NCI-H1048 (cell line): ENCODE measurements around the gene CASP1.
"Not testable (repeated sequence)": the region's sequence is repeated elsewhere in the genome, so short reads cannot be mapped to it uniquely, and the experiment has no call there.

Experiments
- DNase-seq: peaks from one replicate; lab custom pipeline; 2025; lab: John Stamatoyannopoulos, UW

CASP1 gene

DNA sequence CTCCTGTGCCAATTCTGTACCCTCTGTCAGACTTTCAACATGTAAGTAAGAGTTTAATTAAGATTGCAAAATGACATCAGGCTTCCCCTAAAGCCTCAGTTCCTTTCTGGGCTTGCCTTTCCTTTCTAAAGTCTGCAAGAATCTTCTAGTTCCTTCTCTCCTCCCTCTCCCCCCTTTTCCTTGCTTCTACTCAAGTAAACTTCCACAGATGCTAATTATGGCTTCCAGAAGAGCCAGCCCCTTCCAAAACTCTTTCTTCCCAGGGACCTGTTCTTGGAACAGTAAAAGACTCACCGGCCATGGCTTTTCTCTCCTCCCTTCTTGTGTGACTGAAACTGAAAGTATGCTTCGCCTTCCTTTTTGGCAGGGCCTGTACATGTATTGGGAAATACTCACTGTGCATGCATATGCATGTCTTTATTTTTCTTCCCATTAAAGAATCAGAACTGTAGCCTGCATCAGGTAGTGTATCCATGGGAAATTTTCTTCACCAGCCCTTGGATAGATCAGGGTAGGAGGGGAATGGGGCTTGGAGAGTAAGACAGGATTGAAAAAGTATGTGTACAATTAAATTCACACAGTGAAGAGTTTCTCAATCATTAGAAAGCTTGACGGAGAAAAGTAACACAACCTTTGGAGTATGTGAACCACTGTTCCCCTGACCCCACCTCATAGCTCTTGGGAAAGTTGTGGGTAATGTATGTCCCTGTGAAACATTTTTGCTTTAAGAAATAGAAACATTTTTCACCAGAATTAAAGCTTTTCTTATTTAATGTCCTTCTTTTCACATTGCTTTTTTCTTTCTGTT is at the start of gene CASP1:
CASP1 (minus strand) TSS at position 332 of the 808 bp plus-strand sequence; CDS start at position 301, 31 bp downstream.
- DNase-seq = no peak

DNA sequence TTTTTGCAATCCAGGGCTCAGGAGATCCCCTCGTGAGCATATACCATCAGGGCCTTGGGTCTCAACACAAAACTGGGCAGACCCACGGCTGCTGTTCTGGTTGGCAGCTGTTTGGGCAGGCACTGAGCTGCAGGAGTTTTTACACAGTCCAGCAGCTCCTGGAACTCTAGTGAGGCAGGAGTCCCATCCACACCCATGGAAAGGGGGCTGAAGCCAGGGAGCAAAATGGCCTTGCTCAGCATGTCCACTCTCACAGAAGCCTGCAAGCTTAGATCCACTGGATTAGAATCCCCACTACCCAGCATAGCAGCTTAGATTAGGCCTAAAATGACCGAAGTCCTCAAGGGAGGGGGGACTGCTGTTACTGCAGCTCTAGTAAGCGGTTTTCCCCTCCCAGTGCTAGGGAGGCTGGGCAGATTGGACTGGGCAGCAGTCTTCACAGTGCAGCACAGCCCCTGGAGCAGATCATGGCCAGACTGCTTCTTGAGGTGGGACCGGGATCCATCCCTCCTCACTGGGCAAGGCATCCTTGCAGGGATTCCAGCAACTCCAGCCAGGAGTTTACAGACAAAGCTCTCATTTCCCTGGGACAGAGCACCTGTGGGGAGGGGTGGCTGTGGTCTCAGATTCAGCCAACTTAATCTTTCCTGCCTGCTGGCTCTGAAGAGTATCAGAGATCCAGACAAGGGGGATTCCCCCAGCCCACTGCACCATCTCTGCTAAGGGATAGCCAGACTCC is 46.6 kb upstream of the CASP1 start:
- DNase-seq = no peak

DNA sequence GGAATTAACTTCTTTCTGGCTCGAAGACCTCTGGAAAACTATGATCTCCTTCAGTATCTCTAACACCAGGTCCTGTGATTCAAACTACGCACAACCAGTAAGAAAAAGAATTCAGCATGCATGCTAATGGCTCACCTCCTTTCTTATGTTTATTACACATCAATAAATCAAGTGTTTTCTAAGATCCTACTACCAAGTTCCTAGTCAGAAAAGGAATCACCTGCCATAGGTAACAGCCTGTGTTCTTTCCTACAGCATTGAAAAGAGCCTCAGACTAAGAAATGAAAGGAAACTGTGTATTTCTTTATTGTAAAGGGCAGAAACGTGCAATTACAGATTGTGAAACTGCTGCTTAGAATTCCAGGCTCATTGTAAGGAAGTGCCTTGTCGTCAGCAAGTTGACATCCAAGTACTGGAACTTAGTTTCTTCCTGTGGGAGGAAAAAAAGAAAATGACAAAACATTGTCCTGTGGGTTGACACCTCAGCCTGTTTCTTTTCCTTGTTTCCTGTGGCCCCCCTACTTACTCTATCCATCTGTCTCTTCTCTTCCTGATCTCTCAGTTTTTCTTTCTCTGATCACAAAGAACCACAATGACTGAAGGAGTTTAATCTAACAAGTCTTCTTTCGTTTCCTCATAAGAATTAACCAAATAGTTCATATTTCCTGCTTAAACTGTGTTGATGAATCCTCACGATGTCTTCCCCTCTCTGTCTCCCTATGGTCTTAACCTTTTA is 45.4 kb upstream of the CASP1 start:
- DNase-seq = not testable (repeated sequence)

DNA sequence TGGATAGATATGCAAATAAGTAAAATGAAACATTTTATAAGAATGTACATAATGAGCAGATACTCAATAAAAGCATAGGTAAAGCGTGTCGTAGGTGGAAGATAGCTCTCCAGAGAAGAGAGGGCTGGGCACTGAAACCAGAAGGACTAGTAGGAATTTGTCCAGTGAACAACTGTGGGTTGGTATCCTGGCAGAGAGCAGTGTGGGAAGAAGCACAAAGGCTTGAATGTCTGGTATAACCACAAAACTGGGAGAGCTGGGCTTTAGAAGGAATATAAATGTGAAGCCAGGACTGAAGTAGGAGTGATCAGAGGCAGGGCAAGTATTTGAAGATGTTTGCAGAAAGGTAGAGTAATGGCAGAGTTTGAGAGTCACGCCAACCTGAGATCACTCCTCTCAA is 43.3 kb upstream of the CASP1 start:
- no peak for DNase-seq

DNA sequence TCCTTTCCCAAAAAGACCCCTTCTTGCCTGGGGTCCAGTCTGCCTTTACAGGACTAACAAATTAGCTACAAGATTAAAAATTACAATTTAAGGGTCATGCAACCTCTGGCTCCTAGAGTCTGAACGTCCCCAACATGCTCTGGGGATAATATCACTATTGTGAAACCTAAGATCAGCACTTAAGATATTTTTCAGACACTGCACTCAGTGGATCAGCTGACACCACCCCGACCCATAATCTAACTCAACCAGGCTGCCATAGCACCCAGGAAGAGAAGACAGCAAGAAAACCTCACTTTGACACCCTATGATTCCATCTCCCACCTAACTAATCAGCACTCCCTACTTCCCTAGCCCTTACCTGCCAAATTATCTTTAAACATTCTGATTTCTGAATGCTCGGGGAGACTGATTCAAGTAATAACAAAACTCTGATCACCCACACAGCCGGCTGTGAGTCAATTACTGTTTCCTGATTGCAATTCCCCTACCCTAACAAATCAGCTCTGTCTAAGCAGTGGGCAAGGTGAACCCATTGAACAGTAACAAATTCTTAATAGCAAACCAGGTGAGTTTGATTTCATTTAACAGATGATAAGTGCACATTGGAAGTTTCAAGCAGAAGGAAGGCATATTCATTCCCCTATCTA is 42.3 kb upstream of the CASP1 start:
- DNase-seq = not testable (repeated sequence)

DNA sequence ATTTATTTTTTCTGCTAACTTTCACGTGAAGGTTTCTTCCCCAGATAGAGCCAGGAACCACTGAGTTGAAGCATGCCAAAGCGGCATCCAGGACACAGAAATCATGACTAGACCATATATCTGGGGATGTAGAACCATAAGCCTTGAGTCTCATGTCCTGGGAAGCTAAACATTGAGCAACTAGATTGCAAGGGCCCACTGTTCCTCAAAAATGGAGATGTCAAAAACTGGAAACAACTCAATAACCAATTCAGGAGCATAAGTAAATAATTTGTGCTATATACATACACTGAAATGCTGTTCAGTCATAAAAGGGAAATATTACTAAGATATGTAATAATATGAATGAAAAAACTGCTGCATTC is 39.2 kb upstream of the CASP1 start:
- DNase-seq = no peak

DNA sequence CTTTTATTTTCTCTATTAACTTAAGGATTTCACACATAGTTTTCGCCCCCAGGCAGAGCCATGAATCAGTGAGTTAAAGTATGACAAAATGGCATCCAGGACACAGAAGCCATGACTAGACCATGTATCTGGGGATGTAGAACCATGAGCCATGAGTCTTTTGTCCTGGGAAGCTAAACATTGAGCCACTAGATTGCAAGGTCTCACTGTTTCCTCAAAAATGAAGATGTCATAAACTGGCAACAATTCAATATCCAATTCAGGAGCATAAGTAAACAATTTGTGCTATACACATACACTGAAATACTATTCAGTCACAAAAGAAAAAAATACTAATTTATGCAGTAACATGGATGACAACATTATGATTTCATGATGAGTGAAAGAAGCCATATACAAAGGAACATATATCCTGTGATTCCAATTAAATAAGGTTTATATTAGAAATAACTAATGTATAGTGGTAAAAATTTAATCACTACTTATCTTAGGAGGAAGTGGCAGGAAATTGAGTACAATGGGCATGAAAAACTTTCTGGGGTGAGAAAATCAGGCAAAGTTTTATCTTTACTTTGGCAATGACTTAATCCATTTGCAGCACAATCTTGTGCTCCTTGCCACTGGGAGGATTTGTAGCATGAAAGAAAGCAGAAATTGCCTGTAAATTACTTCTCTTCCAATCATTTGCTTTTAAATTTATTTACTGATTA is 38.7 kb upstream of the CASP1 start:
- DNase-seq = no peak

DNA sequence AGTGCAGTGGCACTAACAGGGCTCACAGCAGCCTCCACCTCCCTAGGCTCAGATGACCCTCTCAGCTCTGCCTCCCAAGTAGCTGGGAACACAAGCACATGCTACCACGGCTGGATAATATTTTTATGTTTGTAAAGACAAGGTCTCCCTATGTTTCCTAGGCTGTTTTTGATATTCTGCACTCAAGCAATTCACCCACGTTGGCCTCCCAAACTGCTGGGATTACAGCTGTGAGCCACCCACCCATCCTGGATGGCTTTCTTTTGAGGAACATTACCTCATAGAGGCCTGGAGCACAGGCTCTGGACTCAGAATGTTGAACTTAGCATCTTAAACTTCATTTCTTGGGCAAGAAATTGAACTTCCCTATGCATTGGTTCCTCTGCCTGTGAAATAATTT is 37.1 kb upstream of the CASP1 start:
- not testable (repeated sequence) for DNase-seq

DNA sequence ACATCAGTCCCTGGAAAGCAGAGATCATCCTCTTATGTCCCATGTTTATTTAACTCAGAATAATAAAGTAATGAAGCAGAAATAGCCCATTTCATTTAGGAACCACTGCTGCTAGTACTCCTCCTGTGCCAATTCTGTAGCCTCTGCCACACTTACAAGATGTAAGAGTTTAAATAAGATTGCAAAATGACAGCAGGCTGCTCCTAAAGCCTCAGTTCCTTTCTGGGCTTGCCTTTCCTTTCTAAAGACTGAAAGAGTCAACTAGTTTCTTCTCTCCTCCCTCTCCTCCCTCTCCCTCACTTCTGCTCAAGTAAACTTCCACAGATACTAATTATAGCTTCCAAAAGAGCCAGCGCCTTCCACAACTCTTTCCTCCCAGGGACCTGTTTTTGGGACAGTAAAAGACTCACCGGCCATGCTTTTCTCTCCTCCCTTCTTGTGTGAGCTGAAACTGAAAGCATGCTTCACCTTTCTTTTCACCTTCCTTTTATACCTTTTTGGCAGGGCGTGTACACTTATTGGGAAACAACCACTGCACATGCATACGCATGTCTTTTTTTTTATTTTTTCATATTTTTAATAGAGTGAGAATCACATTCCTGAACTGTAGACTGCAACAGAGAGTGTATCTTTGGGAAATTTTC is 36.3 kb upstream of the CASP1 start:
- no peak for DNase-seq

DNA sequence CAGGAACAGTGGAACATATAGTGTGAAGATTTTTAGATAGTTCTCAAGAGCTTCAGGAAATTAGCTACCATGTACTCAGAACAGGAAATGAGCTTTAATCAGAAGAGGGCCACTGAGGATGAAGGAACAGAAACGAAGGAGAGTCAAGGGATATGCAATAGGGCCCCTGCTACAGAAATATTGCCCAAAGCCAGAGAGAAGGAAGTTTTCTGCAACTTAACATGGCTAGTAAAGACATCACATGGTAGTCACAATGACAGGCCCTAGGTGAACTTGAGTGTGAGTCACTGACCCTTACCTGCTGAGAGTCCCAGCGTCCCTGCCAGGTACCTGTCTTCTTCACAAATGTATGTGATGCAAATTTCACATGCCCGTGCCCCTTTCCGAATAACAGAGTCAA is 35.4 kb upstream of the CASP1 start:
- no peak for DNase-seq

DNA sequence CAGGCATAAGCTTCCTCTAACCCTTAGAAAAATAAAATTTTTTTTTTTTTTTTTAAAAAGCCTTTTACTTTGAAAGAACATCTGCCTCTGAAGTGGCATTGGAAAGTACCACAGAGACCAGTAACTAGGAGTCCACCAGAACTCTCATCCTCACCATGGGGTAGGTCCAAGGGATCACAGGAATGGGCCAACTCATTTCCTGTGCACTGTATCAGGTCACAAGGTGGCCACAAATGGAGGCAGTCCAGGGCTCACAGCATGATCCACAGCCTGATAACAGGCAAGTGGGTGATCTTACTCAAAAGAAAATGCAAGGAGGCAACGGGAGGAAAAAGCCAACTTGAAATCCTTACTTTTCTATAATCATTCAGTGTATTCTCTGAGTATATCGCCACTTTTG is 34.8 kb upstream of the CASP1 start:
- not testable (repeated sequence) for DNase-seq

DNA sequence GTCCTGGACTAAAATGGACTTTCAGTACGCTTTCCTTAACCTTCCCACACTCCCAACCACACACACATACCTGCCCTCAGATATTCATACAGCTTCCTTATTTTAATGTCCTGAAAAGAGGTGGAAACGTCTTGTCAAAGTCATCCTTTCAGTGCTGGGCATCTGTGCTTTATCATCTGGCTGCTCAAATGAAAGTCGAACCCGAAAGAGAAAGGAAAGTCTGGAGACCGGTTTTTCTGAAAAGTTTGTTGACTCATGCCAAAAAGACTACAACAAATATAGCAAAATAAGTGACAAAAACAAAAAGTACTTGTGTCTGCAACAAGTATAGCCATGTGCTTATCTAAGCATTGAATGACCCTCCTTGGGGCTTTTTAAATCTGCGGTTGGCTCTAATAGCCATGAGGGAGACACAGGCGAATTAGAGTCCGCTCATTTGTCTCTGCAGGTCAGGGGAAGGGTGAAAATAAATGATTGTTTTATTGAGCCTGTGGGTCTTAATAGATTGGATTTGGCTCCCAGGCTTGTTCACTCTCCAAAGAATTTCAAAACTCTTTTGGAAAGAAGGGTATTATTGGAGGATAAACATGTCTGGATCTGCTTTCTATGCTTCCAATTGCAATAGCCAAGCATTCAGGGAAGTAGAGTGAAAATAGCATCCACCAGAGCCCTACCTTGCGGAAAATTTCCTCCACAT is 28.4 kb upstream of the CASP1 start:
- DNase-seq = not testable (repeated sequence)

DNA sequence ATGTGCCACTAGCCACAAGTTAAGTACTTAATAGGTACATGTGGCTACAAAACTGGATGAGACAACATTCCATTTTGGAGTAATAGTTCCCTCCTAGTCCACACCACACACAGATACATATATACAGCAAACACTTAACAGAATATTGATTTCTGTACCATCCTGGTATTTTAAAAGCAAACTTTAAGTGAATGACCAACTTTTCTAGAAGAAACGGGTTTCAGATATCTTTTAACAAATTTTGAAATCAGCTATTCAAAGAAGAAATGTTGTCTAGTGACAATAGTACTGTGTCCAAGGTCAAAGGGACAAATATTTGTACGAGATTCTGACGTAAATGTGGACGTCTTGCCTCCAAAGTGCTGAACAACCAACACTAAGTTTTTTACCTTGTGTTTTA is 22.5 kb upstream of the CASP1 start:
- DNase-seq = no peak

DNA sequence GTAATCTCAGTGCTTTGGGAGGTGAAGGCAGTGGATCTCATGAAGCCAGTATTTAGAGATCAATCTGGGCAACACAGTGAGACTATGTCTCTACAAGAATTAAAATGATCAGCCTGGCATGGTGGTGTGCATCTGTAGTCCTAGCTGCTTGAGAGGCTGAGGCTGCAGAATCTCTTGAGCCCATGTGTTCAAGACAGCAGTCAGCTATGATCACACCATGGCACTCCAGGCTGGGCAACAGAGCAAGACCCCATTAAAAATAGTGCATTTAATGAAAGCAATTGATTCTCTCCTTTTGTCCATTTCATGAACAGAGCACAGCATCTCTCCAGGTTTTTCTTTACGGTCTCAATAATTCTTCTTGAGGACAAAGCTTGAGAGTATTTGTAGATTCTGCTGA is 21.5 kb upstream of the CASP1 start:
- DNase-seq = no peak

DNA sequence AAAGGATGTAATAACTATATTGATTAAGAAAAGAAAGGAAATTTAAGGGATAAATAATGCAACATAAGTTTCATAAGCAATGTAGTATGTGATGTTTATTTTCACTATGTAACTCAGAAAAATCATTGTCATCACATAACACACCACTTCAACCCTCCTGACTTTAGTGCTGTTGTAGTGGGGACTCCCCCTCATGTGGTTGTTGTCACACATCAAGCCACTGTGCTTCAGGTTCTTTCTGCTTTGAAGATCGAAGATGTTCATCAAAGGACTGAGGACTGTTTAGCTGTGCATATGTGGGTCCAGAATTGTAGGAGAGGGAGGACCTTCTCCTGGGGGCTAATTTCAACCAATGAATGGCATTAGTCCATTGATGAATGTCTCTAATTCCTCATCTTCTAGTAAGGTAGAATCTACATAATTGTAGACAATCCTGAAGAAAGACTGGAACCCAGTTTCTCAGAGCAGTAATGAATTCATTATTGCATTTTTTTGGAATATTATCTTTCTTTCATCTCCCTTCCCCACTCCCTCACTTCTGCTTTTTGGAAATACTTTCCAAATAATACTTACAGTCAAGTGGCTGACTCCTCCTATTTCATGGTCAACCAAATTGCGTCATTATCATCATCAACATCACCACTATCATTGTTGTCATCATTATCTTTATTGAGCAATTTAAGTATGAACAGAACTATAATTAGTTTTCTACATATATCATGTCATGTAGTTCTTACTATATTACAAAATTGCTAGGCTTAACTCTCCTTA is 20.0 kb upstream of the CASP1 start:
- no peak for DNase-seq

DNA sequence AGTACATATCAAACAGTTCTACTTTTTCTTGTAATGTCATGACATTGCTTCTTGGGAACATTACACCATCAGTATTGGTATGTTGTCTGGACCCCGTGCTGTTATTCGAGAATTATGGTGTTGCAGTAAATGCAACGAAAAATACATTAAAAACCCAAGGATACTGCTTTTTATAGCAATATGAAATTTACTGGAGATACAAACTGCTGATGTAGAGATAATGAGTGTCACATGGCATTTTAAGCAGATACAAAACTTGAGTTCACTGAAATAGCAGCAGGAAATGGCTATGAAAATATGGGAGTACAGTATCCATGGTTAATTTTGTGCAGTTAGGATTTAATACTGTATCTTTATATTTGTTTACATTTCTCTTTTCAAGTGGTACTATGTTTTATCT is 17.5 kb upstream of the CASP1 start:
- no peak for DNase-seq

DNA sequence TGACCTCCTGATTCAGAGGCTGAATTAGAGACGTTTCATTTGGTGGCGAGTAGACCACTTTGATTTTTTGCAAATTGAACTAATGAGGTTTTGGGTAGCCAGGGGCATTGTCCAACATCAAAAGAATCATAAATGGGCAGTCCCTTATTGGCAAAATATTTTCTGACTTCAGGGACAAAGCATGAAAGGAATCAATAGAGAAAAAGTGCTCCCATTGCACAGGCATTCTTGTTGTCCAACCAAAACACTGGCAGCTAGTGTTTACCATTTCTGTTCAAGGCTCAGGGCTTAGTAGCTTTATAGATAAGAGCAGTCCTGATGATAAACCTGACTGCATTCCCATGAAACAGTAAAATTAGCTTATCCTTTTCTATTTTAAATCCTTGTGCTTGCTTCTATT is 16.6 kb upstream of the CASP1 start:
- DNase-seq = no peak

DNA sequence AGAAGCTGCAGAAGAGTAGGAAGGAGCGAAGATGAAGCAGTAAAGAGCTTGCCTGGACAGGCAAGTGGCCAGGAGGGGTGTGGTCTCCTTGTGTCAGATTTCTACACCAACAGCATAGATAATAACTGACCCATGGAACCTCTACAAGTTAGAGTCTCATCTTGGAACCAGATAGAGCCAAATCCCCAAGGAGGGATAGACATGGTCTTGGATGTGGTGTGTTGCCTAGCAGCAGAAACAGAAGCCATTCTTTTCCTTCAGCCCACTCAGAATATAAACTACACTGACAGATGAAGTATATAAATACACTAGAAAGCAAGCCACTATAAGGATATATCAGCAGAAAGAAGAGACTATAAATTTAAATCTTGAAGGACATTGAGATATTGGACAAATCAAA is 14.5 kb upstream of the CASP1 start:
- no peak for DNase-seq

DNA sequence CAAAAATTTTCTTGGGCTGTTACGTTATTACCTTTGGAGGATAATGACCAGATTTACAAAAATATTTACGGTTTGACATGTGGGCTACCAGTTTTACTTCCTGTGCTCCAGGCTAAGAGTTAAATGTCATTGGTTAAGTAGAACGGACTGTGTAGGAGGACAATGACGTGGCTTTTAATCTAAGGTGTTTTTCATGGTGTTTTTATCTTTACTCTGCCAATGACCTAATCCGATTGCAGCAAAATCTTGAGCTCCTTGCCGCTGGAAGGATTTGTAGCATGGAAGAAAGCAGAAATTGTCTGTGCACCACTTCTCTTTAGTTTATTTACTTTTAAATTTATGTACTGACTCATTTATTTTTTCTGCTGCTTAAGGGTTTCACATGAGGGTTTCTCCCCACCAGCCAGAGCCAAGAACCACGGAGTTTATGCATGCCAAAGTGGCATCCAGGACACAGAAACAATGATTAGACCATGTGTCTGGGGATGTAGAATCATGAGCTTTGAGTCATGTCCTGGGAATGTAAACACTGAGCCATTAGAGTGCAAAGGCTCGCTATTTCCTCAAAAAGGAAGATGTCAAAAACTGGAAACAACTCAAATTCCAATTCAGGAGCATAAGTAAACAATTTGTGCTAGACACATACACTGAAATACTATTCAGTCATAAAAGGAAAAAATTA is 12.1 kb upstream of the CASP1 start:
- DNase-seq = no peak
